ENCODE measurements around the gene CHI3L2.
A peak's percentile ranks its signal among the peaks of the same experiment; 100 is the strongest.

The CHI3L2 gene

GRCh38 chr1:111227434-111227833 is at the start of gene CHI3L2:
Gene CHI3L2, plus strand, starts transcription at chr1:111227713. Its CDS starts 17 bp downstream, at chr1:111227730.
- DNase-seq: no peak

GRCh38 chr1:111179968-111180533 is 47.5 kb upstream of the CHI3L2 start:
- no peak for DNase-seq

- no peak for DNase-seq
Measured at GRCh38 chr1:111182052-111182451, 45.5 kb upstream of the CHI3L2 start.

- DNase-seq: no peak
Measured at GRCh38 chr1:111183308-111184069, 44.0 kb upstream of the CHI3L2 start.

GRCh38 chr1:111184663-111185062 is 42.9 kb upstream of the CHI3L2 start:
- no peak for DNase-seq

- DNase-seq: no peak
Measured at GRCh38 chr1:111190931-111191451, 36.5 kb upstream of the CHI3L2 start.

GRCh38 chr1:111191496-111191895 is 36.0 kb upstream of the CHI3L2 start:
- no peak for DNase-seq

- DNase-seq: no peak
Measured at GRCh38 chr1:111192074-111192473, 35.4 kb upstream of the CHI3L2 start.

GRCh38 chr1:111192658-111193519 is 34.6 kb upstream of the CHI3L2 start:
- no peak for DNase-seq

GRCh38 chr1:111193712-111194480 is 33.6 kb upstream of the CHI3L2 start:
- no peak for DNase-seq

GRCh38 chr1:111195002-111195684 is 32.4 kb upstream of the CHI3L2 start:
- no peak for DNase-seq

GRCh38 chr1:111196213-111196612 is 31.3 kb upstream of the CHI3L2 start:
- no peak for DNase-seq

- DNase-seq: peak; percentile 54
Measured at GRCh38 chr1:111197598-111198284, 29.8 kb upstream of the CHI3L2 start.

GRCh38 chr1:111198836-111199235 is 28.7 kb upstream of the CHI3L2 start:
- DNase-seq: no peak

- no peak for DNase-seq
Measured at GRCh38 chr1:111199329-111199728, 28.2 kb upstream of the CHI3L2 start.

- no peak for DNase-seq
Measured at GRCh38 chr1:111199881-111200801, 27.4 kb upstream of the CHI3L2 start, which contains the start of gene DENND2D. Gene DENND2D, minus strand, starts transcription at chr1:111200646. Its CDS starts 187 bp downstream, at chr1:111200459.

- no peak for DNase-seq
Measured at GRCh38 chr1:111200802-111201161, 26.7 kb upstream of the CHI3L2 start.

- DNase-seq: no peak
Measured at GRCh38 chr1:111201275-111202090, 26.0 kb upstream of the CHI3L2 start.

- DNase-seq: no peak
Measured at GRCh38 chr1:111202366-111202706, 25.2 kb upstream of the CHI3L2 start.
